Daoy (cell line): ENCODE measurements around the gene HOXD8. TPM values are rescaled to one million over a fixed set of nuclear protein-coding genes. Genes with fewer than 3 reads are reported as not detected.

Experiments
- DNase-seq: peaks from one replicate; pipeline ENCODE4 v3.0.0-alpha.2; 2015; ENCODE audit warnings: low read depth
- total RNA-seq: library from RNA; depleted of rRNA; stranded (reverse); fragments of >200 nt; shearing (Covaris generic); gene quantifications from 2 replicates; pipeline ENCODE4 v1.2.3, GENCODE V29; 2014

HOXD8 gene
- total RNA-seq, 1 experiment from 2014 or later = 9.7 TPM

- no peak for DNase-seq
Measured at GRCh38 chr2:176090862-176091261, 38.6 kb upstream of the HOXD8 start.

- no peak for DNase-seq
Measured at GRCh38 chr2:176091329-176092258, 37.9 kb upstream of the HOXD8 start.

- DNase-seq = peak; percentile 72
Measured at GRCh38 chr2:176092270-176093144, 37.0 kb upstream of the HOXD8 start, which contains the start of gene HOXD13. Gene HOXD13 (plus strand): TSS chr2:176092721. CDS start chr2:176092891, 170 bp downstream.

- peak; percentile 67 for DNase-seq
Measured at GRCh38 chr2:176093145-176093897, 36.2 kb upstream of the HOXD8 start.

- no peak for DNase-seq
Measured at GRCh38 chr2:176093898-176094249, 35.6 kb upstream of the HOXD8 start.

- DNase-seq = no peak
Measured at GRCh38 chr2:176094349-176094748, 35.2 kb upstream of the HOXD8 start.

- DNase-seq = no peak
Measured at GRCh38 chr2:176095421-176095820, 34.1 kb upstream of the HOXD8 start.

GRCh38 chr2:176096243-176096985, 33.1 kb upstream of the HOXD8 start:
- peak; percentile 69 for DNase-seq

- peak; percentile 94 for DNase-seq
Measured at GRCh38 chr2:176096986-176097819, 32.3 kb upstream of the HOXD8 start.

- DNase-seq = no peak
Measured at GRCh38 chr2:176097820-176098365, 31.6 kb upstream of the HOXD8 start.

GRCh38 chr2:176098366-176099158, 30.9 kb upstream of the HOXD8 start:
- DNase-seq = no peak

- no peak for DNase-seq
Measured at GRCh38 chr2:176099159-176099727, 30.3 kb upstream of the HOXD8 start.

GRCh38 chr2:176099728-176100546, 29.6 kb upstream of the HOXD8 start, which contains the start of gene HOXD12:
Gene HOXD12 (plus strand): TSS chr2:176099795. CDS start chr2:176099802, 7 bp downstream.
- no peak for DNase-seq

GRCh38 chr2:176100547-176101140, 28.9 kb upstream of the HOXD8 start:
- DNase-seq = no peak

GRCh38 chr2:176101216-176101830, 28.2 kb upstream of the HOXD8 start:
- DNase-seq = no peak

GRCh38 chr2:176101842-176102241, 27.7 kb upstream of the HOXD8 start:
- no peak for DNase-seq
